HTR-8/SVneo (cell line): ENCODE data around the gene DYRK1B.
"Not testable (repeated sequence)": the region's sequence is repeated elsewhere in the genome, so short reads cannot be mapped to it uniquely, and the experiment has no call there.

ENCODE experiments used
- DNase-seq: peaks from one replicate; pipeline ENCODE4 v3.0.0; 2011; ENCODE audit warnings: low spot score, mixed read lengths; ENCODE audit not compliant: insufficient read length
- FAIRE-seq: peaks from 2 replicates; lab custom pipeline; 2011; peaks lifted over from hg19 to GRCh38; lab: Jason Lieb, UNC

The DYRK1B gene

DNA sequence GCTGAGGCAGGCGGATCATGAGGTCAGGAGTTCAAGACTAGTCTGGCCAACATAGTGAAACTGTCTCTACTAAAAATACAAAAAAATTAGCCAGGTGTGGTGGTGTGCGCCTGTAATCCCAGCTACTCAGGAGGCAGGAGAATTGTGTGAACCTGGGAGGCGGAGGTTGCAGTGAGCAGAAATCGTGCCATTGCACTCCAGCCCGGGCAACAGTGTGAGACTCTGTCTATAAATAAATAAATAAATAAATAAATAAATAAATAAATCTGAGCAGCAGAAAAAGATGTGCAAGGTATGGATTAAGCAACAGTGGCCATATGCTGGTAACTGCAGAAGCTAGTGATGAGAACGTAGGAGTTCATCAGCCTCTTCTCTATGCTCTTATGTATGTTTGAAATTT is 19.9 kb downstream of the DYRK1B start:
- DNase-seq, FAIRE-seq: not testable (repeated sequence)

DNA sequence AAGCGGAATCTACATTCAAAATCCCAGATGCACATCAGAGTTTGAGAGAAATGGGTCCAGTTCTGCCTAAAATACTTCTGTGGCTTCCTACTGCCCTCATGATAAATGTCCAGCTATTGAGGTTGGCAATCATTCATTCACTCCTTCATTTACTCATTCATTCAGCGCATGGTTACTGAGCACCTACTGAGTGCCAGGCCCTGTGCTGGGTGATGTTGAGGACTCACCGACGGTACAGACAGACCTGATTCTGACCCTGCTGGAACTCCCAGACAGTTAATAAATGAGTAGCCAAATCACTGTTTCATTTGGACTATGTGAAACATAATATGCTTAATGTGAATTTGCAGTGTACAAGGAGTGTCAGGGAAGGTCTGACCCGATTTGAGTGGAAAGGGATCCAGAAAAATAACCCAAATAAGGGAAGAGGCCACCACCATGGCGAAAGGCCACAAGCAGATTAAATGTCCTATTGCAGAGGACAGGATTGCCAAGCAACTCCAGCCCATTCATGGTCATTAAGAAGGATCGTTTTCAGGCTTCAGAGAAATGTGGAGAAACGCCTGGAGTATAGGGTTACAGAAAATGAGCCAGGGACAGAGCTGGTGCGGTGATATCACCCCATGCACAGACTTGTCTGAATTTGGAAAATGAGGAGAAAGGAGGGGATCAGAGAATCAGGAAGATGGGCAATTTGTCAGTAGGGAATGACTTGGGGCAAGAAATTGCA is 20.5 kb downstream of the DYRK1B start:
- peak; percentile 9 for FAIRE-seq
- no peak for DNase-seq

DNA sequence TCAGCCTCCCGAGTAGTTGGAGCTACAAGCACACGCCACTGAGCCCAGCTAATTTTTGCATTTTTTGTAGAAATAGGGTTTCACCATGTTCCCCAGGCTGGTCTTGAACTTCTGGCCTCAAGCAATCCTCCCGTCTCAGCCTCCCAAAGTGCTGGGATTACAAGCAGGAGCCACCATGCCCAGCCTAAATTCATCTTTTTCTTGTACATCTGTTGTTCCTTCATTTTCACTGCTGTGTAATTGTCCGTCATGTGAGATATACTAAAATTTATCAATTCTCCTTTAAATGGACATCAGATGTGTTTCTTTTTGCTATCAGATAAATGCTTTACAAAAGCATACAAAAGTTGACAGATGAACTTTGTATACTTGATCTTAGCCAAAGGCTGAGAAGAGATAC is 22.9 kb downstream of the DYRK1B start:
- DNase-seq, result no peak
- no peak for FAIRE-seq

DNA sequence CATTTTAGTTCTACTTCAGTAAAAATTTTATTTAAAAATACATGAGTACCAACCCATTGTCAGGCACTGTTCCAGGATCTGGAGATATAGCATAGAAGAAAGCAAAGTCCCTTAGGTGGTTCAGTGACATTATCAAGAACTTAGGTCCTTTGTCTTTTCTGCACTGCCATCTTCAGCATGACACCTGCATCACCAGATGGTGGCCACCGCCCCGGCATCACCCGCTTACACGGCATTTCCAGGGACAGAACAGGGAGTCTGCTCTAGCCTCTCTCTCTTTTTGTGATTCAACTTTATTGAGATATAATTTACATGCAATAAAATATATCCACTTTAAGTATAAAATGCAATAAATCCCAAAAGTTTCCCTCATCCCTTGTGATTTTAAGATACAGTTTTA is 23.5 kb downstream of the DYRK1B start:
- FAIRE-seq (no peak), DNase-seq (no peak)

DNA sequence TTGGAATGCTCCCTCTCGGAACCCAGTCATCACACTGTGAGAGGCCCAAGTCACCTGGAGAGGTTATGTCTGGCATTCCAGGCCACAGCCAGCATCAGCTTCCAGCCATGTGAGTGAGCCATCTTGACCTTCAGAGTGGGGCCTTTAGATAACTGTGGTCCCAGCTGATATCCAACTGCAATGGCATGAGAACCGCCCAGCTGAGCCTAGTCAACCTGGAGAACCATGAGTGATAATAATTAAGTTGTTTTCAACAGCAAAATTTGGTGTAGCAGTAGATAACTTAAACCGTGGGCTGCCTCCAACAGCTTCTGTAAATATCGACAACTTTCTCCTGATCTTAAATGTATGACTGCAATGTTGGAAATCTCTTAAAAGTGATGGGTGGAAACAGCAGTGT is 24.6 kb downstream of the DYRK1B start:
- FAIRE-seq (no peak), DNase-seq (no peak)

DNA sequence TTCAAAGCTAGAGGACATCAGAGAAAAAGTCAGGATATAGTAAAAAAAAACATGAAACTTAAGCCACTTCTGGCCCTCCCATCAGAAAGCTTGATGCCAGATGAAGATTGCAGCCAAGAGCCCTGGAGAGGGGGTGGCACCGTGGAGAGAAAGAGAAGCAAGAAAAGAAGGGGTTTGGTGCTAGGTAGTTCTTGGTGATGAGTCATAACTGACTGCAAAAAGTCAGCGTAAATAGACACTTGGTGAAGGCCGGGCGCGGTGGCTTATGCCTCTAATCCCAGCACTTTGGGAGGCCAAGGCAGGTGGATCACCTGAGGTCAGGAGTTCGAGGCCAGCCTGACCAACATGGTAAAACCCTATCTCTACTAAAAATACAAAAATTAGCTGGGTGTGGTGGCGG is 25.3 kb downstream of the DYRK1B start:
- DNase-seq, FAIRE-seq: not testable (repeated sequence)

DNA sequence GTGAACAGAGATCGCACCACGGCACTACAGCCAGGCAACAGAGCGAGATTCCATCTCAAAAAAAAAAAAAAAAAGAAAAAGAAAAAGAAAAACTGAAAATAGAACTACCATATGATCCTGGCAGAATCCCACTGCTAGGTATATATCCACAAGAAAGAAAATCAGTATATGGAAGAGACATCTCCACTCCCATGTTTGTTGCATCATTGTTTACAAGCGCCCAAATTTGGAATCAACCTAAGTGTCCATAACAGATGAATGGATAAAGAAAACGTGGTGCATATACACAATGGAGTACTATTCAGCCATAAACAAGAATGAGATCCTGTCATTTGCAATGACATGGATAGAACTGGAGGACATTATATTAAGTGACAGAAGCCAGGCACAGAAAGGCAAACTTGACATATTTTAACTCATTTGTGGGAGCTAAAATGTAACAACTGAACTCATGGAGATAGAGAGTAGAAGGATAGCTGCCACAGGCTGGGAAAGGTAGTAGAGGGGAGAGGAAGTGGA is 26.1 kb downstream of the DYRK1B start:
- DNase-seq (no peak), FAIRE-seq (no peak)

DNA sequence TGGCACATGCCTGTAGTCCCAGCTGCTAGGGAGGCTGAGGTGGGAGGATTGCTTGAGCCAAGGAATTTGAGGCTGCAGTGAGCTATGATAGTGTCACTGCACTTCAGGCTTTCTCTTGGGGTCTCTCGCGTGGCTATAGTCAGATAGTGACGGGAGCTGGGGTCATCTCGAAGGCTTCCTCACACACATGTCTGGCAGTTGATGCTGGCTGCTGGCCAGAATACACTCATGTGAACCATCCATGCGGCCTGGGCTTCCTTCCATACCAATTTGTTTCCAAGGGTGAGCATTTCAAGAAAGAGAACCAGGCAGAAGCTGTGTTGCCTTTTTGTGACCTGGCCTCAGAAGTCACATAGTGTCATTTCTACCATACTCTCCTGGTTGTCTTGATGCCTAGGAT is 28.9 kb downstream of the DYRK1B start:
- FAIRE-seq, result no peak
- no peak for DNase-seq

DNA sequence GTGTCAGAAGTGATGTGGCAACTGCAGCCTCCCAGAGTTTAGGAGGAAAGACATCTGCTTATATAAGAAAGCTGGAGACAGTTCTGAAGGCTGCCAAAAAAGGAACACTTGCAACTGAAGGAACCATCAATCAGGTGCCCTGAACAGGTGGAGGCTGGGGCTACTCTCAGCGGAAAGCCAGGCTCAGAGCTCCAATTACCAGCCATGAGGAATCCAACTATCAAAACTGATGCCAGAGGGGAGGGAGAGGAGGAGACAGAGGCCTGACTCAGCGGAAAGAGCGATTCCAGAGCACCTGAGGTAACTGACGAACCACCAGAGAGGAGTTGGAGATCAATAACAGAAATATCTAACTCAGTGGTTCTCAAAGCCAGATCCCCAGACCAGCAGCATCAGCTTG is 31.0 kb downstream of the DYRK1B start:
- DNase-seq, result no peak
- no peak for FAIRE-seq

DNA sequence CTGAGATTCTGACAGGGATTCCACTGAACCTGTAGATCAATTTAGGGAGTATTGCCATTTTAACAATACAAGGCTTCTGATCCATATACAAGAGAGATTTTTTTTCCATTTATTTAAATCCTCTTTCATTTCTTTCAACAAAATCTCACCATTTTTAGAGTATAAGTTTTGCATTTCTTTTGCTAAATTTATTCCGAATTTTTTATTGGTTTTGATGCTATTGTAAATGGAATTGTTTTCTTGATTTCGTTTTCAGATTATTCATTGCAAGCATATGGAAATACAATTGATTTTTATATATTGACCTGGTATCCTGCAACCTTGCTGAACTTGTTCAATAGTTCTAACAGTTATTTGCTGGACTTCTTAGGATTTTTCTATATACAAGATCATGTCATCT is 36.9 kb downstream of the DYRK1B start:
- FAIRE-seq (no peak), DNase-seq (no peak)

DNA sequence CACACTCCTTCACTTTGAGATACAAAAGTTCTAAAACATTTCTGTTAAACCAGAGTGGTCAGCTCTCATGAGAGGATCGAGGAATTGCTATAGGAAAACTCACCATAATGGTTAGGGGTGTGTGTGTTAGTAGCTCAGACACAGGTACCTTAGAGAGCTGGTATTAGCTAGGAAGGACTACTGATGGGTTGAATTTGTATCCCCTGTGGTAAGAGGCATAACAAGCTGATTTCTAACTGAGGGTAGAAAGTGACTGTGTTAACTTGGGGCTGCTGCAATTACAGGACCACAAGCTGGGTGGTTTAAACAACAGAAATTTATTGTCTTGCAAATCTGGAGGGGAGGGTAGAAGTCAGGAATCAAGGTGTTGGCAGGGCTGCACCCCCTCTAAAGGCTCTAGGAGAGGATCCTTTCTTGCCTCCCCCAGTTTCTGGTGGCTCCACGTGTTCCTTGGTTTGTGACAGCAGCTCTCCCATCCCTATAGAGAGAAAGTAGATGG is 37.9 kb downstream of the DYRK1B start:
- FAIRE-seq, result no peak
- DNase-seq, result no peak

DNA sequence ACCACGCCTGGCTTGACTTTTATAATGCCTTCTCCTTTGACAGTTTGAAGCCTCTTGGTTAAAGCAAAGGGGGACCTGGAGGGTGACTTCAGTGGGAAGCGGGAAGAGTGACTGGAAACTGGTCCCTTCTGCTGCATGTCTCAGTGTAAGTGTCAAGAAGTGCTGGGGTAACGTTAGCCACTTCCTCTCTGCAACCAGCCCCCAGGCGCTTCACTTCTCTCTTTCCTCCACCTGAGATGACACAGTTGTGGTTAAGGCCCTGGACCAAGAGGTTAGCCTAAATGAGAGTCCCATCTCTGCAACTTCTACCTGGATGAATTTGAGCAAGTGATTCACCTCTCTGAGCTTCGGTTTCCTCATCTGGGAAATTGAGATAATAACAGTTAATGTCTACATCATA is 39.0 kb downstream of the DYRK1B start:
- FAIRE-seq, result no peak
- DNase-seq, result no peak

DNA sequence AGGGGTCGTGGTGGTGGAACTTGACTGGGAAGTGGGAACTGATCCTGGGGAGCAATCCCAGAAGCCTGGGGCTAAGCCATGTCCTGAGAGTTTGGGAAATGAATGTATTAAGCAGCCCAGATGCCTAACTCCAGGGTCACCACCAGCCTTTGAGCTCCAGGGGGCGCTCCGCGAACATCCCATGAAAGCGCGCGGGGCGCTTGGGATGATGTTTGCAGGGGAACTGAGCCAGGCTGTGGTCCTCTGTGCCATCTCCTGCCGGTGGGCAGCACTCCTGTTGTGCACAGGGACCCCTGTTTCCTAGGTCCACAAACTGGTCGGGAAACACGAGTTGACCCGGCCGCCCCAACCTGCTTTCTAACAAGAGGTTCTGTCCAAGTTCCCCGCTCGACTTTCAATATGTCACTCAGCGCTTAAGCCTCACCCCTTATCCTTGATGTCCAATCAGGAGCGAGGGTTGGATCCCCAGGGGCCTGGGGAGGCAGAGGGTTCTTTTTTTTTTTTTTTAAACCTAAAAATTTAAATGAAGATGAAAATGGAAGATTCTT is 40.9 kb downstream of the DYRK1B start:
- FAIRE-seq, result no peak

DNA sequence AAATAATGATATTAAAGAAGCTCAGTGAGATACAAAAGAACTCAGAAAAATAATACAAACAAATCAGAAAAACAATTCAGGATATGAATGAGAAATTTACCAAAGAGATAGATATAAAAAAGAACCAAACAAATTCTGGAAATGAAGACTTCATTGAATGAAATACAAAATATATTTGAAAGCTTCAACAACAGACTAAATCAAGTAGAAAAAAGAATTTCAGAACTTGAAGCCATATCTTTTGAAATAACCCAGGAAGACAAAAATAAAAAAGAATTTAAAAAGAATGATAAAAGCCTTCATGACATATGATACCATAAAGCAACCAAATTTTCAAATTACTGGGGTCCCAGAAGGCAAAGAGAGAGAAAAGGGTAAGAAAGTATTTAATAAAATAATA is 45.7 kb downstream of the DYRK1B start:
- no peak for DNase-seq
- no peak for FAIRE-seq

More for the DNA sequence above, 40.9 kb downstream of the DYRK1B start:
- peak; percentile 75 for DNase-seq

DNA sequence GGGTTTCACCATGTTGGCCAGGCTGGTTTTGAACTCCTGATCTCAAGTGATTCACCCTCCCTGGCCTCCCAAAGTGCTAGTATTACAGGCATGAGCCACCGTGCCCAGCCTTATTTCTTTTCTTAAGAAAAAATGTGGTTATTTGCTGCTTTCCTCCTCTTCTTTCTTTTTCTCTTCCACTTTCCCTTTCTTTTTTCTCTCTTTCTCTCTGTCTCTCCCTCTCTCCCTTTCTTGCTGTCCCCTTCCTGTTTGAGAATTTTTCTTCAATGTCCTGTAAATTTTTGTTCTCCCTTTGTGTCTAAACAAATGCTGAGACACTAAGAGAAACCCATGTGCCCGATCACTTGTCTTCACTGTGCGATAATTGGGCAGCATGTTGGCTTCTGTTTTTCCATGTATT is 53.1 kb downstream of the DYRK1B start:
- FAIRE-seq (no peak), DNase-seq (no peak)

DNA sequence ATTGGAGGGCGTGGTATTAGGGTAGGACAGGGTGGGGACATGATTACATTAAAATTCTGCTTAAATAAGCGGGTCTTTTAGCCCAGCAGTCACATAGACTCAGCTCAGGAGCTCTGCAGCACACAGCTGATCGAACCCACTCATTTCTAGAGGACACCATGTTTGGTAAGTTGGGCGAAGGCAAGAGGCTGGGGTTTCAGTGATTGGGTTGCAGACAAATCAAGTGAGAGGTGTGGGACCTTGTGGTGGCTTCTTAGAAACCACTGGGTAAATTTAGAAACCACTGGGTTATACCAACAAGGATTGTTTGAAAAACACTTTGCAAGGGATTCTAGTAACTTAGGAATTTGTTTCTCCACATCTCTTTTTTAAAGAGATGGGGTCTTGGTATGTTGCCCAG is 55.2 kb downstream of the DYRK1B start, which contains the start of gene LEUTX:
Gene LEUTX, plus strand, starts transcription at position 92 of the 400 bp plus-strand sequence. Its CDS starts 67 bp downstream, at position 159.
- FAIRE-seq (no peak), DNase-seq (no peak)
